Measurements from ENCODE around the gene FERMT1. TPM values are rescaled to one million over a fixed set of nuclear protein-coding genes. Genes with fewer than 3 reads are reported as not detected.
A peak's percentile ranks its signal among the peaks of the same experiment; 100 is the strongest.

FERMT1 gene
- total RNA-seq, 1 experiment from 2014 or later = 43.1 TPM

GRCh38 chr20:6030453-6031080 is 92.3 kb downstream of the FERMT1 start:
- TF ChIP-seq, protein P1, sequence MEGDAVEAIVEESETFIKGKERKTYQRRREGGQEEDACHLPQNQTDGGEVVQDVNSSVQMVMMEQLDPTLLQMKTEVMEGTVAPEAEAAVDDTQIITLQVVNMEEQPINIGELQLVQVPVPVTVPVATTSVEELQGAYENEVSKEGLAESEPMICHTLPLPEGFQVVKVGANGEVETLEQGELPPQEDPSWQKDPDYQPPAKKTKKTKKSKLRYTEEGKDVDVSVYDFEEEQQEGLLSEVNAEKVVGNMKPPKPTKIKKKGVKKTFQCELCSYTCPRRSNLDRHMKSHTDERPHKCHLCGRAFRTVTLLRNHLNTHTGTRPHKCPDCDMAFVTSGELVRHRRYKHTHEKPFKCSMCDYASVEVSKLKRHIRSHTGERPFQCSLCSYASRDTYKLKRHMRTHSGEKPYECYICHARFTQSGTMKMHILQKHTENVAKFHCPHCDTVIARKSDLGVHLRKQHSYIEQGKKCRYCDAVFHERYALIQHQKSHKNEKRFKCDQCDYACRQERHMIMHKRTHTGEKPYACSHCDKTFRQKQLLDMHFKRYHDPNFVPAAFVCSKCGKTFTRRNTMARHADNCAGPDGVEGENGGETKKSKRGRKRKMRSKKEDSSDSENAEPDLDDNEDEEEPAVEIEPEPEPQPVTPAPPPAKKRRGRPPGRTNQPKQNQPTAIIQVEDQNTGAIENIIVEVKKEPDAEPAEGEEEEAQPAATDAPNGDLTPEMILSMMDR (IDR thresholded peaks at IDR 0.05; ENCODE audit: unreplicated experiment) = no peak
- ChIA-PET CTCF (interaction anchor here (0.6 to 1.4 kb wide), 5 partner anchors 9 to 502 kb away, joined by 3 to 9 read pairs (median 4); no protein-coding TSS in a partner anchor), POLR2A (interaction anchor here (0.6 to 0.9 kb wide), 3 partner anchors 10 to 92 kb away, joined by 3 to 6 read pairs (median 5); no protein-coding TSS in a partner anchor)
- no TSS peak for BruUV-seq (replicated peaks)
- Mint-ChIP-seq H3K27me3 (ENCODE audit: insufficient read depth, unreplicated experiment) (no peaks in the 10 kb centered on the region), H3K9me3 (ENCODE audit: unreplicated experiment) (no peaks in the 10 kb centered on the region), H3K27ac (ENCODE audit: low read depth, unreplicated experiment) (peak overlapping the region; percentile 17), H3K4me3 (ENCODE audit: unreplicated experiment) (no peak overlapping the region), H3K36me3 (ENCODE audit: insufficient read depth, unreplicated experiment) (peaks cover 56% of the 10 kb centered on the region), H3K4me1 (ENCODE audit: insufficient read depth, unreplicated experiment) (peaks cover 29% of the 10 kb centered on the region)
- intact Hi-C loops (cut with micrococcal nuclease) = no loop called here
- no peak for DNase-seq (ENCODE audit: unreplicated experiment)

- no peak overlapping the region for H3K4me3 Mint-ChIP-seq (ENCODE audit: unreplicated experiment)
- ChIA-PET CTCF (interaction anchor here (0.6 to 1.4 kb wide), 5 partner anchors 10 to 501 kb away, joined by 3 to 5 read pairs (median 4); no protein-coding TSS in a partner anchor), POLR2A (interaction anchor here (0.7 to 1.4 kb wide), 7 partner anchors 9 to 422 kb away, joined by 3 to 5 read pairs (median 3); no protein-coding TSS in a partner anchor)
Measured at GRCh38 chr20:6029538-6029937, 93.3 kb downstream of the FERMT1 start.

GRCh38 chr20:6028818-6029217 is 94.0 kb downstream of the FERMT1 start:
- no peak for DNase-seq (ENCODE audit: unreplicated experiment)
- POLR2A ChIA-PET = interaction anchor here (0.7 to 1.4 kb wide), 6 partner anchors 10 to 50 kb away, joined by 3 to 4 read pairs (median 3); no protein-coding TSS in a partner anchor
- Mint-ChIP-seq H3K27me3 (ENCODE audit: insufficient read depth, unreplicated experiment) (no peaks in the 10 kb centered on the region), H3K4me1 (ENCODE audit: insufficient read depth, unreplicated experiment) (peaks cover 26% of the 10 kb centered on the region), H3K9me3 (ENCODE audit: unreplicated experiment) (no peaks in the 10 kb centered on the region), H3K27ac (ENCODE audit: low read depth, unreplicated experiment) (peak overlapping the region; percentile 69), H3K4me3 (ENCODE audit: unreplicated experiment) (no peak overlapping the region), H3K36me3 (ENCODE audit: insufficient read depth, unreplicated experiment) (peaks cover 56% of the 10 kb centered on the region)
- TF ChIP-seq, protein P1 (IDR thresholded peaks at IDR 0.05; ENCODE audit: unreplicated experiment) = no peak
- CTCF ChIA-PET = interaction anchor here (0.6 to 0.7 kb wide), 4 partner anchors 25 to 1343 kb away, joined by 3 to 5 read pairs (median 3); no protein-coding TSS in a partner anchor
- intact Hi-C loops (cut with micrococcal nuclease) = no loop called here
- BruUV-seq (replicated peaks) = no TSS peak

More at GRCh38 chr20:6029538-6029937, 93.3 kb downstream of the FERMT1 start:
- Mint-ChIP-seq H3K4me1 (ENCODE audit: insufficient read depth, unreplicated experiment) (peaks cover 28% of the 10 kb centered on the region), H3K36me3 (ENCODE audit: insufficient read depth, unreplicated experiment) (peaks cover 56% of the 10 kb centered on the region), H3K9me3 (ENCODE audit: unreplicated experiment) (no peaks in the 10 kb centered on the region), H3K27ac (ENCODE audit: low read depth, unreplicated experiment) (peak overlapping the region; percentile 69), H3K27me3 (ENCODE audit: insufficient read depth, unreplicated experiment) (no peaks in the 10 kb centered on the region)
- intact Hi-C loops (cut with micrococcal nuclease) = no loop called here
- DNase-seq (ENCODE audit: unreplicated experiment) = peak; percentile 48
- BruUV-seq (replicated peaks) = no TSS peak
- TF ChIP-seq, protein P1 (IDR thresholded peaks at IDR 0.05; ENCODE audit: unreplicated experiment) = no peak

DNA sequence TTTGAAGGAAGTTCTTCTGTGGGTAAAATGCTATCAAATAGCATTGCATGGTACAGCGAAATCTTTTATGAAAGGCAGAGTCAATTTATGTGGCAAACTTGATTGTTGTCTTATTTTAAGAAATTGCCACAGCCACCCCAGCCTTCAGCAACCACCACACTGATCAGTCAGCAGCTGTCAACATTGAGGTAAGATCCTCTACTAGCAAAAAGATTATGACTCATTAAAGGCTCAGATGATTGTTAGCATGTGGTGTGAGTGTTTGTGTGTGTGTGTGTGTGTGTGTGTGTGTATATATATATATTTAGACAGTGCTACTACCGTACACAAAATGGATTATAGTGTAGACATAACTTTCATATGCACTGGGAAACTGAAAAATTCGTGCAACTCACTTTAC is 96.8 kb downstream of the FERMT1 start:
- CTCF ChIA-PET = interaction anchor here (0.6 to 2.9 kb wide), 5 partner anchors 8 to 674 kb away, joined by 3 to 7 read pairs (median 4); no protein-coding TSS in a partner anchor
- peaks cover 1% of the 10 kb centered on the region for H3K9me3 Mint-ChIP-seq (ENCODE audit: unreplicated experiment)
- no TSS peak for BruUV-seq (replicated peaks)
- H3K27me3 Mint-ChIP-seq (ENCODE audit: insufficient read depth, unreplicated experiment) = no peaks in the 10 kb centered on the region
- H3K4me3 Mint-ChIP-seq (ENCODE audit: unreplicated experiment) = no peak overlapping the region
- H3K27ac Mint-ChIP-seq (ENCODE audit: low read depth, unreplicated experiment) = peak overlapping the region; percentile 49
- intact Hi-C loops (cut with micrococcal nuclease) = no loop called here
- peaks cover 62% of the 10 kb centered on the region for H3K36me3 Mint-ChIP-seq (ENCODE audit: insufficient read depth, unreplicated experiment)
- POLR2A ChIA-PET = interaction anchor here (0.7 to 1.7 kb wide), 4 partner anchors 10 to 48 kb away, joined by 3 to 6 read pairs (median 3); no protein-coding TSS in a partner anchor
- peak; percentile 50 for DNase-seq (ENCODE audit: unreplicated experiment)
- TF ChIP-seq, protein P1 (IDR thresholded peaks at IDR 0.05; ENCODE audit: unreplicated experiment) = no peak
- H3K4me1 Mint-ChIP-seq (ENCODE audit: insufficient read depth, unreplicated experiment) = peaks cover 26% of the 10 kb centered on the region
